A204.1 (cell line): ENCODE data around the gene HELZ.
"Not testable (repeated sequence)": the region's sequence is repeated elsewhere in the genome, so short reads cannot be mapped to it uniquely, and the experiment has no call there.

Experiments
- FAIRE-seq: peaks from 2 replicates; lab custom pipeline; 2012; peaks lifted over from hg19 to GRCh38; lab: Jason Lieb, UNC

Gene HELZ

DNA sequence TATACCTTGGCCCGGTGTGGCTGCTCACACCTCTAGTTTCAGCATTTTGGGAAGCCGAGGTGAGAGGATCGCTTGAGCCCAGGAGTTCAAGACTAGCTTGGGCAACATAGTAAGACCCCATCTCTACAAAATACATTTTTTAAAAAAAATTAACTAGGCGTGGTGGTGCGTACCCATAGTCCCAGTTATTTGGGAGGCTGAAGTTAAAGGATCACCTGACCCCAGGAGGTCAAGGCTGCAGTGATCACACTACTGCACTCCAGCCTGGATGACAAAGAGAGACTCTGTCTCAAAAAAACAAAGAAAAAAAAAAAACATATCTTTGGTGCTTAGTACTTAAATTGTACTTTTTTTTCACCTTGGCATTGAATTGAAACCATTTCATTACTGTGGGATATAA is 101.7 kb downstream of the HELZ start:
- FAIRE-seq, result no peak

DNA sequence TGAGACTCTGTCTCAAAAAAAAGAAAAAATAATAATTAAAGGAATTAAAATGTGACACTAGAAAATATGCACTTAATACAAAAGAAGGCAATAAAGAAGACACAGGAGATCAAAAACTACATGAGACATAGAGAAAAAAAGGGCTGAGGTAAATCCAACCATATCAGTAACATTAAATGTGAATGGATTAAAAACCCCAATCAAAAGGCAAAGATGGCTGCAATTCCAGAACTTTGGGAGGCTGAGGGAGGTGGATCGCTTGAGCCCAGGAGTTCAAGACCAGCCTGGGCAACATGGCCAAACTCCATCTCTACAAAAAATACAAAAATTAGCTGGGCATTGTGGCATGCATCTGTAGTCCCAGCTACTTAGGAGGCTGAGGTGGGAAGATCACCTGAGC is 103.0 kb downstream of the HELZ start:
- not testable (repeated sequence) for FAIRE-seq

DNA sequence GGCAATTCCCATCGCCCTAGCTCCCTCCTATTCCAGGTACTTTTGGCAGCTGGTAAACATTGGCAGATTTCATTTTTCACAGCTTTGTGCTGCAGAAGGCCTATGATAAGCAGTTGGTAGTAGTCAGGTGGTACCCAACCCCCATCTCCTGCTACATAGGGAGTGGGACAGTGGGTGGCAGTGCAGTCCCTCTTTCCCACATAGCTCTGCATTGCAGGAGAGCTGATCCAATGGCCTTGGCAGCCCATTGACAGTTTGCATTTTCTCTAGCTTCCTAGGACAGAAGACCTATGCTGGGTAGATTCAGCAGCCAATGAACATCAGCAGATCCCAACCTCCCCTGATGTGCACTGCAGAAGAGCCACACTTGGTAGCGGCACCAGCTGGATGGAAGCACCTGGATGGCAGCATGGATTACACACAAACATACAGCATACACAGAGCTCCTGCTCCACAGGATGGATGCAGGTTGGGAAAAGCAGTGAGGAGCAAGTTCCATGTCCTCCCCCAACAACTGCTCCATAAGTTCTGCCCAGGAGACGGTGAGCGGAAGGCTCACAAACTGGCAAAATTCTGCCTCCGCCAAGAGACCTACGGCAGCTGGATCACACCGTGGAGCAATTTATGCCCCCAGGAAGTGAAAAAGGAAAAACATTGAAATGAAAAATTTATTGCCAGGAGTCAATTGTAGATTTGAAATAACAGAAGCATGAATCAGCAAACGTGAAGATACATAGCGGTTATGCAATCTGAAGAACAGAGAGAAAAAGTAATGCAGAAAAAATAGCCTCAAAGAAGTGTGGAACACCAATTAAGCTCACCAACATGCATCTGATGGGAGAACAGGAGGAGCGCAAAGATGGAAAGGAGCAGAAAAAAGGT is 105.0 kb downstream of the HELZ start:
- no peak for FAIRE-seq

DNA sequence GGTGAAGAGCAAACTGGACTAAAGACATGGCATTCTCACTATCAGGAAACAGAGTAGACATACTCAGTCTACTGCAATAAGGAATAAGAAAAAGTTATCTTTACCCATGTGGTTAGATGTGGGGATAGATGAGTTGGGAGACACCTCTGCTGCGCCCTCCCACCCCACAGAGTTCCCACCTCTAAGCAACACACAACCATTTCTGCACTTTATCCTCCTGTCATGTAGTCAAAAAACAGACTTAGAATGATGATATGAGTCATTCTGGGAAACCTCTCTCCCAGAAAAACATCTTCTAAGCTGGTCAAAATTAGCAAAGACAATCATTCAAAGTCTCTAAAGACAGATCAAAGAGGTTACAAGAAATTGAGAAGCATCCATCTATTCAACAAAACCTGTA is 105.7 kb downstream of the HELZ start:
- FAIRE-seq, result no peak

DNA sequence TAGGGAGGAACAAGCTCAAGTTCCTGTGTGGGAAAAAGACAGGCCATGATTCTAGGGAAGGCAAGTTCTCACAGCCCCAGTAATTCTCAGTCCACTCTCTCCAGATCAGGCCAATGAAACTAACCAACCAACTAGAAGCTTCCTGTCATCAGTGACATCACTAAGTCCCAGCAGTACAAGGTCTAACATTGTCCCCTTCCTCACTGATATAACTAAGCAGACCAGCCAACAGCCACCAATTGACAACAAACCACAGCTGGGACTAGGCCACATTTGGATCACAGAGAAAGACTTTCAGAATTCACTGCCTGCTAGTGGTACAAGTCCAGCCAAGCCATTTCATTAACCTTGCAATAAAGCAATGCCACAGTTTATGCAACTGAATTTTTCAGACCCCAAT is 106.6 kb downstream of the HELZ start:
- no peak for FAIRE-seq

DNA sequence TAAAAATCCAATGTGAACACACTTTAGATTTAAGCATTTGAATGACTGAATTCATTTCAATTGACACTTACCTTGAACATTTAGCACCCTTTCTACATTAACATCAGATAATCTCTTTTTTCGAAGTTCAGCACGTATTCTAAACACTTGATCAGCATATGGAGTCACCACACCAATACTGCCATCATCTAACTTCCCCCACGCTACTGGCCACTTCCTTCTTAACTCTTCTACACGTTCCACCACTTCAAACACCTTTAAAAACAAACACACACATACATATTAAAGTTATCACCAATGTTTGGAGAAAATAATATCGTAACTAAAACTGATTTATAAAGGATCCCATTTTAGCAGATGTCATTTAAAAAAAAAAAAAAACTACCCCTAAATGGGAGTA is 107.1 kb downstream of the HELZ start:
- no peak for FAIRE-seq

DNA sequence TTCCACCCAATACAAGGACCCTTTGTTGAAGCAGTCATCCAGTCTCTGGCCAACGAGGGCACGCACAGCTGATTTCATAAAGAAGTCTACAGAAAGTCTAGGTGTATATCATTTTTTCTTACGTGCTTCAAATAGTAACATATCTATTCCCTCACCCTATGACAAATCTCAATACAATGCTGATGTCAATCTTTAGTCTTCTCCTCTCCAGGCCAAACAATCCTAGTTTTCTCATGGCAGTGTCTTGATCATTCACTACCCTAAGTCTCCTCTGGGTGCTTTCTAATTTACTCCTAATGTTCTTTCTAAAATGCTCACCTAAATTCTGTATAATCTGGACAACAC is 108.0 kb downstream of the HELZ start:
- no peak for FAIRE-seq

DNA sequence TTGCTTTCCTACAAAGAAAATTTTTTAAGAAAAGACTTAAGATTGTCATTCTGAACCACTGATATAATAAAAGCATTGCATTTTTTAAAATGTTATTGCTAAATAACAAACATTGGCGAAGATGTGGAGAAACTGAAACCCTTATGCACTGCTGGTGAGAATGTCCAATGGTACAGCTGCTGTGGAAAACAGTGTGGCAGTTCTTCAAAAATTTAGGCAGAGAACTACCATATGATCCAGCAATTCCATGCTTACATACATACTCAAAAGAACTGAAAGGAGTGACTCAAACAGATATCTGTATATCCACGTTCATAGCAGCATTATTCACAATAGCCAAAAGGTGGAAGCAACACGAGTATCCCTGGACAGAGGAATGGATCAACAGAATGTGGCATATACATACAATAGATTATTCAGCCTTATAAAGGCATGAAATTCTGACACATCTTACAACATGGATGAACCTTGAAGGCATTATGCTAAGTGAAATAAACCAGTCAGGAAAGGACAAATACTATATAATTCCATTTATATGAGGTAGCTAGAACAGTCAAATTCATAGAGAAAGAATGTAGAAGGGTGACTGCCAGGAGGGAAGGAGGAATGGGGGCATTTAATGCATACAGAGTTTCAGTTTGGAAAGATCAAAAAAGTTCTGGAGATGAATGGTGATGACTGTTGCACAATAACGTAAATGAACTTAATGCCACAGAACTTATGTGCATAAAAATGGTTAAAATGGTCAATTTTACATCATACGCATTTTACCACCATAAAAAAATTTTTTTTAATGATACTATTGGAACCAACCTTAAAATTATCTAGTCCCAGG is 108.6 kb downstream of the HELZ start:
- FAIRE-seq, result no peak

DNA sequence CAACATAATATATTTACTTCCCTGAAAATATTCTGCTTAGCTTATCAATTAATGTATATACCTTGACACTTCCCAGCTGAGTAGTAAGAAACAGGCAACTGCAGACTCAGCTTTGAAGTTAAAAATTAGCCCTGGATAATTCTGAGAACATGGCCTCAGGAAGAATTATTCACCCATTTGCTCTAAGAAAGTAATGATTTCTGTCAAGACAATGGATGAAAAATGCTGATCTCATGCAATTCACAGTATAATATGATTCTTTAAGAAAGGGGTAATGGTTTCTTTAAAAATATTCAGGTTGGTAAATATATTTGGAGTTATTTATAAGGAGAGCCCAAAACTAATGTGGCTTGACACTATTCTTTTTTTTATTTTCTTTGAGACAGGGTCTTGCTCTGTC is 111.8 kb downstream of the HELZ start:
- FAIRE-seq, result no peak

DNA sequence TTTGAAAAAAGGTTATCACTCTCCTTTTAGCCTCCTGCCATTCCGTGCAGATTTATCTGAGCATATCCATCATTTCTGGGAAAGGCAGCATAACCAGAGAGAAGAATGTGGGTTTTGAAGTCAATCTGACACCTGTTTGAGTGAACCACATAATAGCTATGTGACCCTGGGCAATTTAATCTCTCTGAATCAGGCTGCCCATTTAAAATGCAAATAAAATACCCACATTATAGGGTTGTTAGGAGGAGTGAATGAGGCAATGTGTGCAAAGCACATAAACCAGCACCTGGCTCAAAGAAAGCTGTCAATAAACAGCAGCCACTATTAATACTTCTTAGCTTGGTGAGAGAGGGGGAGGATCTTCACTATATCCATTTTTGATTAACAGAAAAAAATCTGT is 112.6 kb downstream of the HELZ start:
- no peak for FAIRE-seq

DNA sequence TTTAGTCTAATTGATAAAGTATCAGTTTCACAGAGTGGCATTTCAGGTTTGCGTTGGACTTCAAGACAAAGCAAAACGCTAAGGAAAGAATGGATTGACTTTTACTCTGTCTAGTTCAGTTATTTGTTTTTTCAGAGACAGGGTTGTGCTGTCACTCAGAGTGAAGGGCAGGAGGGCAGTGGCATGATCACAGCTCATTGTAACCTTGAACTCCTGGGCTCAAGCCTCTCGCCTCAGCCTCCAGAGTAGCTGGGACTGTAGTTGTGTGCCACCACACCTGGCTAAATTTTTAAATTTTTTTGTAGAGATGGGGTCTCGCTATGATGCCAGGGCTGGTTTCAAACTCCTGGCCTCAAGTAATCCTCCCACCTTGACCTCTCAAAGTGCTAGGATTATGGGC is 114.2 kb downstream of the HELZ start:
- no peak for FAIRE-seq

DNA sequence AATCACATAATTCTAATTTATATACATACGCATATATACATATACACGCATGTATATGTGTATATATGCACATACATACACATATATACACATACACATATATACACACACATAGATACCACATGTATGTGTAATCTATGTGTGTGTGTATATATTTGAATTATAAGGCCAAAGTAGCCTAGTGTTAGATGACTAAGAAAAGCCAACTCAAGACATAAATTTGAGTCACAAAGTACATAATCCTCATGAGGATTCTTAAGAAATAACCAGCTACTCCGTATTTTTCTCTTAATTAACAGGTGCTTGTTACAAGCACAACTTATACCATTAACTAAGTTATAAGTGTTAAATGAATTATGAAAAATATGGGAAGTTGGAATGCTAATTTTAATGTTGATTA is 115.7 kb downstream of the HELZ start:
- FAIRE-seq, result no peak

DNA sequence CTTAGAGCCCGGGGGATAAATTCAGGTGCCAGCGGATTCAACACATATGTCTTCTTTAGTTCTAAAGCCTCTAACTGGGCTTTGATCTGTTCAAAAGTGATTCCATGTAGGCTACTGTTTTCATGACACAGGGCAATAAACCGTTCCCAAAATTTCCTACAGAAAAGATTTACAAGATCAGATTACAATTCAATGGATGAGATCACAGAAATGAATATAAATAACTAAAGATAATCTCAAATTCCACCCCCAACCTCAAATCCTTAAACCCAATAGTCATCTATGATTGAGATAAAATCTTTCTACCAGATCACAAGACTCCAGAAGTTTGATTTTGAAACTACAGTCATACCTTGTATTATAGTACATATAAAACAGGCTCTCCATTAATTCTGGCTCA is 116.3 kb downstream of the HELZ start:
- FAIRE-seq, result no peak

DNA sequence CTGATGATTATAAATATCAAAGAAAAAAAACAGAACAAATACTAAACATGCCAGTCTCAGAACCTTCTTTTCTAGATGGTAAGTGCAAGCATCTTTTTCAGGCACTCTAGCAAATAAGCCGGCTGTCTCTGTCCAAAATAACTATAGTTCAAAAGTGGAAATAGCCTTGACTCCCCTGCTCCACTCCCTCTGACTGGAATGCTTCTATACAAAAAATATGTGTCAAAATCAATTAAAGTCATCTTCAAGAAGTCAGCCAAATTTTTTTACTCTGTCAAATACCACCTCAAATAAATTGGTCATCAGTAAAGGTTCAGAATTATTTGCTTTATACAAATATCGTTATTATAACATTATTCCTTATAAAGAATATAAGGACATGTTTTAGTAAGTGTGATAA is 117.1 kb downstream of the HELZ start:
- peak; percentile 32 for FAIRE-seq

DNA sequence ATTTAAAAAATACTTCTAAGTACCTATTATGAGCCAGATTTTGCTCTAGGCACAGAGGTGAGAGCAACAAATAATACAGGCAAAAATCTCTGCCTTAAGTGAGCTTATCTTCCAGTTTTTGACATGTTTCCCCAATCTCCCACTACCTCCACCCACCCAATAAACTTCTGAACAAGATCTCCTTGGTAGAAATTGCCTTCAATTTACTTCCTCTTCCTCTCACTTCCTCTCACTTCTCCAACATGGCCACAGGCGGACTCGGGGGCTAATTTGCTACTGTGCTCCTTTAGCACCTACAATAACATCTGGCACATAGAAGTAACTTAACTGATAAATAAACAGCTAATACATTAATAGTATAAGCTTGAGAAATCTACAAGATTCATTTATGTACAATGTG is 118.0 kb downstream of the HELZ start:
- FAIRE-seq, result no peak

DNA sequence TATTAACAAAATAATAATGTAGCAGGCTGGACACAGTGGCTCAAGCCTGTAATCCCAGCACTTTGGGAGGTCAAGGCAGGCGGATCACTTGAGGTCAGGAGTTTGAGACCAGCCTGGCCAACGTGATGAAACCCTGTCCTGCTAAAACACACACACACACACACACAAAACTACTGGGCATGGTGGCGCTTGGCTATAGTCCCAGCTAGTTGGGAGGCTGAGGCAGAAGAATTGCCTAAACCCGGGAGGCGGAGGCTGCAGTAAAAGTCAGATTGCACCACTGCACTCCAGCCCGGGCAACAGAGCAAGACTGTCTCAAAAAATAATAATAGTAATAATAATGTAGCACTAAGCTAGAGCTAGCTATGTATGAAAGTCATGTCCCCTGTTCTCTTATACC is 118.5 kb downstream of the HELZ start:
- not testable (repeated sequence) for FAIRE-seq

DNA sequence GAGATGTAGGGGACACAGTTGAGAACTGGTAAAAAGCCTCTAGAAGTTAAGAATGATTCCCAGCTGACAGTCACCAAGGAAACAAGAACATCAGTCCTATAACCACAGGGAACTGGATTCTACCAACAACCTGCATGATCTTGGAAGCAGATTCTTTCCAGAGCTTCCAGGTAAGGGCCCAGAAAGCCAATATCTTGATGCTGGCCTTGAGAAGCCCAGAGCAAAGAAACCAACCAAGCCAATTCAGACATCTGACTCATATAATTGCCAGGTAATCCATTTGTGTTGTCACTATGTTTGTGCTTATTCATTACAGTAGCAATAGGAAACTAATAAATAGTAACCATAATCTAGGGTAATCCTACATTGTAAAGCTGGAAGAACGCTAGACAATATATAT is 119.1 kb downstream of the HELZ start:
- FAIRE-seq, result no peak

DNA sequence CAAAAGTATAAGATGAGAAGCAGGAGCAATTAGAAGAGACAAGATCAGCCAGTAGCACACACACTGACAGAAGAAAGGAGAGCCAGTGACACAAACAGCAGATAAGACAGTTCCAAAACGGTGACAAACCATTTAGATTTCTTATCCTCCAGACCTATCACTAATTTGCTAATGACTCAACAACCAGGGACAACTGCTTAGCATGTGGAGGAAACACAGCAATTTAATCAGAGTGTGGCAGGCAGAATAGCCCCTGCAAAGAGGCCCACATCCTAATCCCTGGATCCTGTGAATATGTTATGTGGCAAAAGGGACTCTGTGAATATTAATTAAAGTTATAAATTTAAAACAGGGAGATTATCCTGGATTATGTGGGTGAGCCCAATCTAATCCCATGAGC is 119.6 kb downstream of the HELZ start:
- no peak for FAIRE-seq

DNA sequence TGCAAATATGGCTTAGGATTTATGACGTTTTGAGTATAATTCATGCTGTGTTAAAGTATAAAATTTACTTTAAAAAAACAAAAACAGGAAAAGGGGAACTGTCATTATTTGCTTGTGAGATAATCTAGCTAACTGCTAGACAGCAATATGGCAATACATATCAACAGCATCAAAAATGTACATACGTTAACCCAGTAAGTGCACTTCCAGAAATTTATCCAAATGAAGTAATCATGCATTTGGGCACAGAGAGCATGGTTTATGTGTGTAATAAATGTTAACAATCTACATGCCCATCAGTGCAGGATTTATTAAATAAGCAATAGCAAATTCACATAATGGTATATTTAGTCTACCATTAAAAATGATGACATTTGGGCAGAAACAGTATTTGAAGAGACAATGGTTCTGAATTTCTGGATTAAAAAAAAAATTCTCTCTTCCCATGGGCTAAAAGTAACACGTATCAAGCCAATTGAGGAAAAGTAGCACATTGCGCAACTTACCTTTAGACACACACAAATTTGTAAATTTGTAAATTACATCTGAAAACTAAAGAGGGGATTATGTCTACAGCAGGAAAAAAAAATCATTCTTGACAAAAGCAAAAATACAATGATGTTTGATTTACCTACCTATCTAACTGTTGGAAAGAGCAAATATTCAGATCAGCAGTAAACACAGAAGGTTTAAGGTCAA is 120.4 kb downstream of the HELZ start:
- FAIRE-seq, result no peak

DNA sequence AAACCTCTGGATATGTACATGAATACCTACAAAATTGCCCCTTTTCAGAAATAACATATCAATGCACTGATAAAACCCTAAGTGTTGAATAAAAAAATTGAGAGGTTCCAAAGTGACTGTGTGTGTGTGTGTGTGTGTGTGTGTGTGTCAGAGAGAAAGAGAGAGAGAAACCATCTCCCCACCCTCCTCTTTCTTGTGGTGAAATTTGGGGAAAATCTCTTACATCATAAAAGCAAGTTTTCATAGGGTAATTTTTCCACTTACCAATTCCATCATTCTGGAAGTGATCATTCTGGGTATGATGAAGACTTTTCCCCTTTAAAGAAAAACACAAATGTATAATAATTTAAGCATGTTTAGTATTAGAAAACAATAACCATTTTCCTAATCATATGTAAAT is 121.3 kb downstream of the HELZ start:
- FAIRE-seq, result no peak

DNA sequence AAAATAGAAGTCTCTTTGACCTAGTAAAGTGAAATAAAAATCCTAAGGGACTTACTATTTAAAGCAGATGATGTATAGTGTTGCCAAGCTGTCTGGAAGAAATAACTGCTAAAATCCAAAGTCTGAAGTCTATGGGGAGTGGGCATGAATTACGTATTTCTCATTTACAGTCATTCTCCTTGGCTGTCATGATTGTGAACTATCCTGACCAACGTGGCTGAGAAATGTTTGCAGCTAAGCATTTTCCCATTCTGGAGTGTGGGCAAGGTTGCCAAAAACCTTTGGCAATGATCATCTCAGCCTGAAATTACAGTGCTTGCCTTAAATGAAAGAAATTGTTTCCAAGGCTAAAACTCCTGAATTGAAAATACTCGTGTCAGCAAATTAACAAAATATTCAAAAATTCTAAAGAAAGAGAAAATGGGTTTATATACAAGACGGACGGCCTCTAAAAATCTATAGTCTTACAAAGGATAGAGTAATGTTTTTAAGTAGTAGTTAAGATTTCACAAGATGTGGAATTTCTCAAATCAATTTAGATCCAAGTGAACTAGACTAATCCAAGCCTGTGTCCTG is 123.6 kb downstream of the HELZ start:
- FAIRE-seq, result no peak

DNA sequence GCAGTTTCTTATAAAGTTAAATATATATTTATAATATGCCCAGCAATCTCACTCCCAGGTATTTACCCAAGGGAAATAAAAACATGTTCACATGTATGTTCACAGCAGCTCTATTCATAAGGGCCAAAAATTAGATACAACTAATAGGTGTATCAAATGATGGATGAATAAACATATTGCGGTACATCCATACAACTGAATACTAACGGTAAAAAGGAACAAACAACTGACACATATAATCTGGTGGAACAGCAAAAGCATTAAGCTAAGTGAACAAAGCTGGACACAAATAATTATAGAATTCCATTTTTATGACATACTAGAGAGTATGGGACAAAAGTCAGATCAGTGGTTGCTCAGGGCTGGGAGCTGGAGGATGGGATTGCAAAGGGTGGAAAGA is 125.9 kb downstream of the HELZ start:
- FAIRE-seq, result no peak

DNA sequence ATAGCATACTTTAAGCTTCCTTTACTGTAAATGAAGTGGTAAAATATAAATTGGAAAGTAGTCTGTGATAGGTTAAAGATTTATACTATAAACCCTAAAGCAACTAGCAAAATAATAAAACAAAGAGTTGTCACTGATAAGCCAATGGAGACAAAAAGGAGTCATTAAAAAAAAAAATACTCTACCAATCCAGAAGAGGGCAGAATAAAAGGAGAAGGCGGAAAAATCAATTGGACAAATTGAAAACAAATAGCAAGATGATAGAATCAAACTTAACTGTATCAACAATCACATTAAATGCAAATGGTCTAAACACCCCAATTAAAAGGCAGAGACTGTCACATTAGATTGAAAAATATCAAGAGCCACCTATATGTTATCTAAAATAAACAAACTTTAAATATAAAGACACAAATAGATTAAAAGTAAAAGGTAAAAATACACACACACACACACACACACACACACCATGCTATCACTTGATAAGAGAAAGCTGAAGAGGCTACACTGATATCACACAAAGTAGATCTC is 128.9 kb downstream of the HELZ start:
- FAIRE-seq, result no peak
